Embryonic facial prominence (tissue), 1 donor: Measurements from ENCODE around the gene APLP1.
"Not testable (repeated sequence)": the region's sequence is repeated elsewhere in the genome, so short reads cannot be mapped to it uniquely, and the experiment has no call there.

Source experiments
- DNase-seq: peaks from one replicate; pipeline ENCODE4 v3.0.0-alpha.2; 2016; ENCODE audit errors: extremely low spot score

APLP1 gene

GRCh38 chr19:35904311-35905068 is 36.1 kb downstream of the APLP1 start:
- DNase-seq = no peak

- no peak for DNase-seq
Observed at GRCh38 chr19:35905178-35905727, 36.9 kb downstream of the APLP1 start.

- no peak for DNase-seq
Observed at GRCh38 chr19:35907377-35907745, 39.0 kb downstream of the APLP1 start.

GRCh38 chr19:35908010-35908441 is 39.7 kb downstream of the APLP1 start, which contains the start of gene TYROBP:
TYROBP (minus strand) TSS chr19:35908295; CDS start chr19:35908228, 67 bp downstream.
- no peak for DNase-seq

- DNase-seq = no peak
Observed at GRCh38 chr19:35908973-35909683, 40.8 kb downstream of the APLP1 start.

- no peak for DNase-seq
Observed at GRCh38 chr19:35909684-35910035, 41.3 kb downstream of the APLP1 start.

- DNase-seq = not testable (repeated sequence)
Observed at GRCh38 chr19:35910355-35910754, 42.0 kb downstream of the APLP1 start.

- no peak for DNase-seq
Observed at GRCh38 chr19:35911173-35911572, 42.8 kb downstream of the APLP1 start.

- no peak for DNase-seq
Observed at GRCh38 chr19:35911790-35912189, 43.4 kb downstream of the APLP1 start.

- DNase-seq = no peak
Observed at GRCh38 chr19:35913589-35913988, 45.2 kb downstream of the APLP1 start.

- DNase-seq = no peak
Observed at GRCh38 chr19:35915443-35915842, 47.1 kb downstream of the APLP1 start.

- DNase-seq = no peak
Observed at GRCh38 chr19:35919306-35919705, 50.9 kb downstream of the APLP1 start.

- DNase-seq = no peak
Observed at GRCh38 chr19:35921012-35921411, 52.6 kb downstream of the APLP1 start.

- no peak for DNase-seq
Observed at GRCh38 chr19:35925501-35925900, 57.1 kb downstream of the APLP1 start.

- no peak for DNase-seq
Observed at GRCh38 chr19:35928507-35928906, 60.1 kb downstream of the APLP1 start.
